Esophagus squamous epithelium (tissue), 4 donors: ENCODE results near the gene CABP2.

ENCODE experiments used
- POLR2A ChIP-seq, 4 donors: fragments of 450-650 bp; IDR thresholded peaks; one replicate each; pipeline ENCODE4 v1.6.1; 2017; ENCODE audit warnings: antibody characterized with exemption in 4 of 4, mild to moderate bottlenecking in 4 of 4, moderate library complexity in 3 of 4
- TF ChIP-seq, protein P1 (sequence below), 6 experiments: fragments of 450-650 bp in 4 of 6; fragments of 200-600 bp in 2 of 6; sonication (generic) in 2 of 6; IDR thresholded peaks; one replicate each; pipeline ENCODE4 v1.5.1; 2016 to 2019; ENCODE audit warnings: antibody characterized with exemption in 6 of 6, mild to moderate bottlenecking in 4 of 6, moderate library complexity in 4 of 6

DNA sequence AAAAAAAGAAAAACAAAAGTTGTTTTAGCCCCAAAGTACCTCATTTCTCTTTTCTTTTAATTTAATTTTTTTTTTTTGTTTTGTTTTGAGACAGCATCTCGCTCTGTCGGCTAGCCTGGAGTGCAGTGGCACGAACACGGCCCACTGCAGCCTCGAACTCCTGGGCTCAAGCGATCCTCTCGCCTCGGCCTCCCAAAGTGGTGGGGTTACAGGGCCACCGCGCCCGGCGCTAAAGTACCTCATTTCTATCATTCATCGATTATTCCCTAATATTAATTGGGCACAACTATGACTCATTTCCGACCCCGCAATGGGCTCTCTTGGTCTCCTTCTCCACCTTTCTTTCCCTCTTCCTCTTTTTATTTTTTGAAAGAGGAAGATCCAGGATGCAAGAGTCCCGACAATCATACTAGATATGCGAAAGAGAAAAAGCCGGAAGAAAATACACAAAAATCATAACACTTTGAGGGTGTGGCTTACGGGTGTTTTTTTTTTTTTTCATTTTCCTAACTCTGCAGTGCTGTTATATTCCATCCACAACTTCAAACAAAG, 40.9 kb downstream of the CABP2 start:
- TF ChIP-seq, protein P1, sequence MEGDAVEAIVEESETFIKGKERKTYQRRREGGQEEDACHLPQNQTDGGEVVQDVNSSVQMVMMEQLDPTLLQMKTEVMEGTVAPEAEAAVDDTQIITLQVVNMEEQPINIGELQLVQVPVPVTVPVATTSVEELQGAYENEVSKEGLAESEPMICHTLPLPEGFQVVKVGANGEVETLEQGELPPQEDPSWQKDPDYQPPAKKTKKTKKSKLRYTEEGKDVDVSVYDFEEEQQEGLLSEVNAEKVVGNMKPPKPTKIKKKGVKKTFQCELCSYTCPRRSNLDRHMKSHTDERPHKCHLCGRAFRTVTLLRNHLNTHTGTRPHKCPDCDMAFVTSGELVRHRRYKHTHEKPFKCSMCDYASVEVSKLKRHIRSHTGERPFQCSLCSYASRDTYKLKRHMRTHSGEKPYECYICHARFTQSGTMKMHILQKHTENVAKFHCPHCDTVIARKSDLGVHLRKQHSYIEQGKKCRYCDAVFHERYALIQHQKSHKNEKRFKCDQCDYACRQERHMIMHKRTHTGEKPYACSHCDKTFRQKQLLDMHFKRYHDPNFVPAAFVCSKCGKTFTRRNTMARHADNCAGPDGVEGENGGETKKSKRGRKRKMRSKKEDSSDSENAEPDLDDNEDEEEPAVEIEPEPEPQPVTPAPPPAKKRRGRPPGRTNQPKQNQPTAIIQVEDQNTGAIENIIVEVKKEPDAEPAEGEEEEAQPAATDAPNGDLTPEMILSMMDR (IDR thresholded peaks at IDR 0.05), result no peak
- no peak for TF ChIP-seq POLR2A (IDR thresholded peaks at IDR 0.05)
